GM12874 (cell line): ENCODE measurements around the gene PHF12.

Experiments used
- TF ChIP-seq, protein P1 (sequence below): IDR thresholded peaks from 2 replicates; pipeline ENCODE4 v1.5.1; 2011; ENCODE audit warnings: low read depth, mild to moderate bottlenecking, control low read depth, low read length, moderate library complexity; ENCODE audit not compliant: insufficient read depth

Gene PHF12

GRCh38 chr17:28928061-28928460, 23.3 kb downstream of the PHF12 start:
- TF ChIP-seq, protein P1, sequence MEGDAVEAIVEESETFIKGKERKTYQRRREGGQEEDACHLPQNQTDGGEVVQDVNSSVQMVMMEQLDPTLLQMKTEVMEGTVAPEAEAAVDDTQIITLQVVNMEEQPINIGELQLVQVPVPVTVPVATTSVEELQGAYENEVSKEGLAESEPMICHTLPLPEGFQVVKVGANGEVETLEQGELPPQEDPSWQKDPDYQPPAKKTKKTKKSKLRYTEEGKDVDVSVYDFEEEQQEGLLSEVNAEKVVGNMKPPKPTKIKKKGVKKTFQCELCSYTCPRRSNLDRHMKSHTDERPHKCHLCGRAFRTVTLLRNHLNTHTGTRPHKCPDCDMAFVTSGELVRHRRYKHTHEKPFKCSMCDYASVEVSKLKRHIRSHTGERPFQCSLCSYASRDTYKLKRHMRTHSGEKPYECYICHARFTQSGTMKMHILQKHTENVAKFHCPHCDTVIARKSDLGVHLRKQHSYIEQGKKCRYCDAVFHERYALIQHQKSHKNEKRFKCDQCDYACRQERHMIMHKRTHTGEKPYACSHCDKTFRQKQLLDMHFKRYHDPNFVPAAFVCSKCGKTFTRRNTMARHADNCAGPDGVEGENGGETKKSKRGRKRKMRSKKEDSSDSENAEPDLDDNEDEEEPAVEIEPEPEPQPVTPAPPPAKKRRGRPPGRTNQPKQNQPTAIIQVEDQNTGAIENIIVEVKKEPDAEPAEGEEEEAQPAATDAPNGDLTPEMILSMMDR, result no peak

DNA sequence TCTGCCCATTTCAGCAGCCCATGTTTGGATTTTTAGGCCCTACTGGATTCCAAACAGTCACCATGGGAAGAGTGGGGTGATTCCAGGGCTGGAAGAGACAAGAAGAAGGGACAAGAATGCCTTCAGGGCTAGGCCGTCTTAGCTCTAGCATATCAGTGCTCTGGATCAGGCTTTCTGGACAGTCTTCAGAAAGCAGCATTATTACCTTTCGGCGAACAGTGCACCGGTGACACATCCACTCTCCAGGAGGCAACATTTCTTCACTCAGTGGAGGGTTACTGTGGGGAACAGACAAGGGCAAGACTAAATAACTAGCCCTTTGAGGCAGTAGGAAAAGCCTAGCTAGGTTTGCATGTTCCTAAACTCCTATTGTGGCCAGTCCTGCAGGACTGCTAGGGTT, 24.5 kb downstream of the PHF12 start:
- TF ChIP-seq, protein P1, result no peak

DNA sequence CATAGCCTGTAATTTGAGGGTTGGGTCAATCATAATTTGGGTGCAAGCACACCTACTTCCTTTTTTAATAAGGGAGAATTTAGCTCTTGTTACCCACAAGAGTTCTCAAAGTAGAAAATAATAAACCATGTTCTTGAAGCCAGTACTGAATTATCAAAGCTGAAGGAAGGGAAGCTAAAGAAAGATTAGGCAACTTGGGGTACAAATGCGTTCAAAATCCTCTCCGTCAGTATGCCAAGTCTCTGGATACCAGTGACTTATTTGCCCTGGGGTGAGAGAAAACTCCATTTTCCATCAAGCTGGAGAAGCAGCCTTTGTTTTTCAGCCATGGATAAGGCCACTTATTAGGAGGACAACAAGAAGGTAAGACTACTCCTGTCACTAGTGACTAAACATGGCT, 25.0 kb downstream of the PHF12 start:
- TF ChIP-seq, protein P1, result no peak

DNA sequence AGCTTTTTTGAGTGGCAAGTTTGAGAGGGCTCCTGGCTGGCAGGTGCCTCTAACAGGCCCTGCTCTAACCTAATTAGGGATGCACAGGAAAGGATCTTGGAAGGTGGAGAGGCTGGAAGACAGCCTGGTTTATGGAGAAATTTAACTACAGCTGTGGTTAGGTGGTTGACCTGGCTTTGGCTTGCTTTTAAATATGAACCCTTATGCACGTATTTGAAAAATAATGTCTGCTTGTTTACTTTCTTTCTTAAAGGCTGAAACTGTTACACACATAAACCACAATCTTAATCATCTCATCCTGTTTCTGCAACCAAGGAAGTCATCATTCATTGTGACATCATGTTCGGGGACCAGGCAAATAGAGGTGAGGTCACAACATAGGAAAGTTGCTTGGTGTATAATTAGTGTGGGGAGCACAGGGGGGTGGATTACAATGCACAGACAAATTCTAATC, 25.4 kb downstream of the PHF12 start:
- TF ChIP-seq, protein P1, result no peak

DNA sequence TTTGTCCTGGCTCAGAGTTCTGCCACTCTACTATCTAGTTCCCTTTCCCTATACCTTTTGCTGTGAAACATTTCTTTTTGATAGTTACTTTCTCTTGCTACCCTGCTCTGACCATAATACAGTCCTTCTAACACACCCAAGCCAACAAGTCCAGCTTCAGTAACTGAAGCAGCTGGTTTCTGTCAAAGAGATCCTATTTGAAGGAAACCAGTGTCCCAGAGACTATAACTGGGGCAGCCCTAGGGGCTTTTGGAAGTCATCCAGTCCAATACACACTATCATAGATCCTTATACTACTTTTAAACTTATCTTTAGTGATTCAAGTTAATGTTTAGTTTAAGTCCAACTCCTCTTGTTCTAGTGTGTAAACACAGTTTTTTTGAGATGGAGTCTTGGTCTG, 31.1 kb downstream of the PHF12 start:
- TF ChIP-seq, protein P1, result no peak

GRCh38 chr17:28918295-28918694, 33.0 kb downstream of the PHF12 start:
- TF ChIP-seq, protein P1, result no peak

DNA sequence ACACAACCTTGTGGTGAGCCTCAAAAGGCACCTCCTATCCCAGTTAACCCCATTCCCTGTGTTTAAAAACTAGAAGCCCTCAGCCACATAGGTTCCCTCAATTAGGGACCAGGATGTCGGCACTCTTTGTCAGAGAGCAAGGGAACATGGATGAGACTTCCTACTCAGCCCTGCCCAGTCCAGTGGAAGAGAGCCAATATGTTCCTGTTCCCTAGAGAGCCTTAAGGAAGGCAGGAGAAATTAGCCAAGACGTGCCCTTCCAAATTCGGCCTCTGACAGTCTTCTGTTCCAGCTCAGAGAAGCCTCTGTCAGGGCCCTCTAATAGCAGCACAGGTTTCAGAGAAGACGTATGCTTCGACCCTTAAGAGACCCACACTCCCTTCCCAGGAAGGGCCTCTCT, 33.9 kb downstream of the PHF12 start:
- TF ChIP-seq, protein P1, result no peak

DNA sequence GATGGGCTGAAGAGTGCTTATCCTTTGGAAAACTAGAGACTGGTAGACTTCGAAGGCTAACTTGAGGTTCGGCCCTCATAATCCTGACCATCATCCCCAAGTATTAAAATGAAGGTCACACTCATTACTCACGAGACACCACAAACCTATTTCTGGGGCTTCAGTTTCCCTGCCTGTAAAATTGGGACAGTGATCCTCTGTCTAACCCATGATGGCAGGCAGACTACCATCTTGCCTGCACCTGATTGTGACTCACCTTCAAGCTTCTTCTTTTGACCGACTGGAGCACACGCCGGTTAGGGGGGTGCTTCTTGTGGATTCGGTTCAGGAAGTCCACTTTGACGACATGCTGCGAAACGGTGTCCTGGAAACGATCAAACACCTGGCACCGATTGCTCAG, 34.3 kb downstream of the PHF12 start:
- TF ChIP-seq, protein P1, result no peak
